KMS-11 (cell line): ENCODE data around the gene AKAP7.

Source experiments
- H2AFZ ChIP-seq: fragments of 200-600 bp; sonication (generic); 2 replicates; pipeline ENCODE4 v1.6.1; 2016; ENCODE audit warnings: antibody characterized with exemption, mixed run types, low read depth
- H3K27ac ChIP-seq: fragments of 200-600 bp; sonication (generic); 2 replicates; pipeline ENCODE4 v1.6.1; 2016; ENCODE audit warnings: mild to moderate bottlenecking, mixed run types
- H3K27me3 ChIP-seq: fragments of 200-600 bp; sonication (generic); 2 replicates; pipeline ENCODE4 v1.6.1; 2017; ENCODE audit warnings: mild to moderate bottlenecking, low read depth, mixed run types, moderate library complexity; ENCODE audit not compliant: insufficient read depth
- H3K36me3 ChIP-seq: fragments of 200-600 bp; sonication (generic); 2 replicates; pipeline ENCODE4 v1.6.1; 2017; ENCODE audit warnings: mild to moderate bottlenecking, mixed run types; ENCODE audit not compliant: insufficient read depth
- H3K4me1 ChIP-seq: fragments of 200-600 bp; sonication (generic); 2 replicates; pipeline ENCODE4 v1.6.1; 2016; ENCODE audit warnings: mild to moderate bottlenecking, low read depth, mixed run types; ENCODE audit not compliant: poor library complexity, severe bottlenecking
- H3K4me2 ChIP-seq: fragments of 200-600 bp; sonication (generic); 2 replicates; pipeline ENCODE4 v1.7.0; 2016; ENCODE audit warnings: mild to moderate bottlenecking, mixed run types
- H3K4me3 ChIP-seq: fragments of 200-600 bp; sonication (generic); IDR thresholded peaks from 2 replicates; pipeline ENCODE4 v1.6.1; 2017; ENCODE audit warnings: low read depth, low read length, mixed read lengths; ENCODE audit not compliant: insufficient read depth
- H3K79me2 ChIP-seq: fragments of 200-600 bp; sonication (generic); 2 replicates; pipeline ENCODE4 v1.6.1; 2016; ENCODE audit warnings: low read depth, mixed run types; ENCODE audit not compliant: insufficient read depth
- H3K9ac ChIP-seq: fragments of 200-600 bp; sonication (generic); 2 replicates; pipeline ENCODE4 v1.6.1; 2016; ENCODE audit warnings: mild to moderate bottlenecking, mixed run types
- H4K20me1 ChIP-seq: fragments of 200-600 bp; sonication (generic); 2 replicates; pipeline ENCODE4 v1.6.1; 2016; ENCODE audit warnings: mild to moderate bottlenecking, mixed run types; ENCODE audit not compliant: insufficient read depth
- CTCF ChIP-seq: fragments of 200-600 bp; sonication (generic); conservative IDR thresholded peaks from 2 replicates; pipeline ENCODE4 v1.6.1; 2017; ENCODE audit warnings: low read depth, mild to moderate bottlenecking, antibody characterized with exemption, low read length, moderate library complexity, mixed read lengths

Gene AKAP7

DNA sequence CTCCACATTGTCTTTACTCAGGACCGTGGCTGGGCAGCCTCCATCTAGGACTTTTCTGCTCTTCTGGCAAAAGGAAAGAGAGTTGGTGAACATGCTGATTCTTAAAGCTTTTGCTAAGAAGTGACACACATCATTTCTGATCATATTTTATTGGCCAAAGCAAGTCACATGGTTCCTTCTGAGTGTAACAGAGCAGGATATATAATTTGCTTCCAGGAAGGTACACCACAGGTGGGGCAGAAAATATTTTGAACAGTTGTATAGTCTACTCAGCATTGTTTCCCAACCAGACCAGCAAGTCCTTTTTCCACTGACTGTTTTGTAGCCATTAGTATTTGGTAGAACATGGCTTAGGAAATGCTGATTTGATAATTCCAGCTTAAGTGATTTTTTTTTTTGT is 73.5 kb downstream of the AKAP7 start:
- H3K27me3 ChIP-seq, result no peaks in the 10 kb centered on the region
- no peak overlapping the region for H3K9ac ChIP-seq
- H3K36me3 ChIP-seq, result no peaks in the 10 kb centered on the region
- no peaks in the 10 kb centered on the region for H3K79me2 ChIP-seq
- H3K4me1 ChIP-seq, result no peaks in the 10 kb centered on the region
- no peaks in the 10 kb centered on the region for H4K20me1 ChIP-seq
- H3K27ac ChIP-seq, result no peak overlapping the region
- no peak overlapping the region for H3K4me2 ChIP-seq
- no peak overlapping the region for H2AFZ ChIP-seq
- H3K4me3 ChIP-seq, result no peak overlapping the region
- TF ChIP-seq CTCF, result no peak

DNA sequence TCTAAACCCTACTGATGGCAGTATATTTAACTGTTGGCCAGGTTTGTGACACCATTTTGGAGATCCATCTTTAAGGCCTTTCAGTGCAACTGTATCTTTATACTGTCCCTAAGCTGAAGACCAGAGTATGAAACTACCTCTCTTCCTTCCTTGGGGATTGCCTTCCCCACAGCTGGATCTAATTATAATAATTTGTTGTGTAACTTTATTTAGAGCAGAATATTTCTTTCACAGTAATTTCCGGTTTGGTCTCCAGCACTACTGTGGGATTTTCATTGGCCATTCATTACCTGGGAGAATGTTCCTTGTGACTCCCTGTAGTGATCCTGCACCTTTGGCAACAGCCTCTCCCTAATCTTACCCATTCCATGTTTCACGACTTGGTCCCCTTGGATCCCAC is 75.2 kb downstream of the AKAP7 start:
- no peaks in the 10 kb centered on the region for H3K36me3 ChIP-seq
- H3K79me2 ChIP-seq, result no peaks in the 10 kb centered on the region
- no peak overlapping the region for H3K4me3 ChIP-seq
- H3K27ac ChIP-seq, result no peak overlapping the region
- no peaks in the 10 kb centered on the region for H3K4me1 ChIP-seq
- H3K9ac ChIP-seq, result no peak overlapping the region
- no peaks in the 10 kb centered on the region for H4K20me1 ChIP-seq
- no peak overlapping the region for H3K4me2 ChIP-seq
- H3K27me3 ChIP-seq, result no peaks in the 10 kb centered on the region
- TF ChIP-seq CTCF, result no peak
- no peak overlapping the region for H2AFZ ChIP-seq

DNA sequence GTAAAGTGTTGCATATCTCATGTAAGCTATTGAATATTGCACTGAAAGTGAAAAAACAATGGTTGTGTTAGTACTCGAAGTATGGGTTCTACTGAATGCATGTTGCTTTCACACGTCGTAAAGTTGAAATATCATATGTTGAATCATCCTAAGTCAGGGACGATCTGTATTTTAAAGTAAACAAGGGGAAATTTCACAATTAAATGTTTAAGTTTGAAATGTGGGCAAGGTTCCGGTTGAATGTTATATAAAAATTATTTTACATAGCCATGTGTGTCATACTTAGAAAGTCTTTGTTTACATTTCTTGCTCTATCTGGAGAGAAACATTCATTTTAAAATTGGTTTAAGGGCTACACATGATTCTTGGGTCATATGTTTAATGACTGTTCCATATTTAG is 76.8 kb downstream of the AKAP7 start:
- Histone ChIP-seq H2AFZ (no peak overlapping the region), H3K27me3 (no peaks in the 10 kb centered on the region), H3K4me1 (no peaks in the 10 kb centered on the region), H3K4me3 (no peak overlapping the region), H3K4me2 (no peak overlapping the region), H3K9ac (no peak overlapping the region), H3K79me2 (no peaks in the 10 kb centered on the region), H4K20me1 (no peaks in the 10 kb centered on the region), H3K36me3 (no peaks in the 10 kb centered on the region), H3K27ac (no peak overlapping the region)
- TF ChIP-seq CTCF, result no peak

DNA sequence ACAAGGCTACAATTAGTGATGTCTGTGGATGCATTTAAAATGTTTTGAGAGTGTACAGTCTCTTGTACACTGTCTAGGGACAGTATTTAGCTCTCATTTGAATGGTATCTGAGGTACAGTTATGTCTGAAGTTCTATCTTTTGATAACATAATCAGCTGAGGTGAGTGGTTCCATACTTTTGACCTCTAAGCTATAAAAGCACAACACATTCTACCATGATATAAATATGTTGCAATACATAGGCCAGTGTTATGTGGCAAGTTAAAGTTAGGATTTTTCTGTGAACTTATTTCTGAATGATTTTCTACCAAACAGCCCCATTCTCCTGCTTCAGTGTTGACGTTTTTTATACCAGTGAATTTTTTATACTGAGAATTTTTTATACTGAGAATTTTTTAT is 77.6 kb downstream of the AKAP7 start:
- Histone ChIP-seq H3K4me2 (no peak overlapping the region), H3K27ac (no peak overlapping the region)
- no peak for TF ChIP-seq CTCF

More for the DNA sequence above, 77.6 kb downstream of the AKAP7 start:
- Histone ChIP-seq H3K4me3 (no peak overlapping the region), H2AFZ (no peak overlapping the region), H3K36me3 (no peaks in the 10 kb centered on the region), H4K20me1 (no peaks in the 10 kb centered on the region), H3K27me3 (no peaks in the 10 kb centered on the region), H3K4me1 (no peaks in the 10 kb centered on the region), H3K9ac (no peak overlapping the region), H3K79me2 (no peaks in the 10 kb centered on the region)
